AG04450 (cell line): ENCODE results near the gene MED12L. TPM values are rescaled to one million over a fixed set of nuclear protein-coding genes. Genes with fewer than 3 reads are reported as not detected.
A peak's percentile ranks its signal among the peaks of the same experiment; 100 is the strongest.

Experiments used
- CTCF ChIA-PET: fragments of 300-600, 350-600 bp; formaldehyde crosslinking; extraction: SDS; loops from one replicate; lab custom pipeline; 2022; ENCODE audit warnings: antibody characterized with exemption, inconsistent platforms; lab: Charles Lee
- POLR2A ChIA-PET: fragments of 350-600 bp; formaldehyde crosslinking; extraction: SDS; loops from one replicate; lab custom pipeline; 2021; ENCODE audit warnings: antibody characterized with exemption, inconsistent platforms; lab: Yijun Ruan, JAX
- DNase-seq: peaks from one replicate; pipeline ENCODE4 v3.0.0-alpha.2; 2011; ENCODE audit warnings: low read depth, low spot score
- H3K27ac ChIP-seq: one replicate; pipeline ENCODE4 v1.5.1; 2012; ENCODE audit warnings: low read depth, low read length, control low read depth
- H3K27me3 ChIP-seq: one replicate; pipeline ENCODE4 v1.6.0; 2012; ENCODE audit warnings: low read length; ENCODE audit not compliant: control insufficient read depth, insufficient read depth
- H3K4me3 ChIP-seq: 2 replicates; pipeline ENCODE4 v1.5.1; 2011; ENCODE audit warnings: mild to moderate bottlenecking, low read depth, low read length, control low read depth
- H3K9me3 ChIP-seq: 2 replicates; pipeline ENCODE4 v1.5.1; 2012; ENCODE audit warnings: low read length; ENCODE audit not compliant: control insufficient read depth, insufficient read depth
- CTCF ChIP-seq: IDR thresholded peaks from 2 replicates; pipeline ENCODE4 v1.5.1; 2011; ENCODE audit warnings: low read depth, low read length, control low read depth, inconsistent platforms
- polyA plus RNA-seq: library from polyadenylated mRNA; depleted of rRNA; stranded (reverse); fragments of >200 nt; gene quantifications from 2 replicates; pipeline ENCODE4 v1.2.3, GENCODE V29; 2011

Gene MED12L
- polyA plus RNA-seq, 1 experiment, result 0.26 TPM

- H3K9me3 ChIP-seq, result no peaks in the 10 kb centered on the region
- CTCF ChIA-PET, result no interaction called here
- no peak for TF ChIP-seq CTCF
- no peak for DNase-seq
- no peaks in the 10 kb centered on the region for H3K27me3 ChIP-seq
- H3K4me3 ChIP-seq, result no peak overlapping the region
- POLR2A ChIA-PET, result no interaction called here
- H3K27ac ChIP-seq, result no peak overlapping the region
Observed at GRCh38 chr3:151276687-151277042, 191.2 kb downstream of the MED12L start.

- no peak within 1 kb of the TSS for H3K4me3 ChIP-seq
- ChIA-PET CTCF (interaction anchor here (0.6 to 6.3 kb wide), 5 partner anchors 51 to 490 kb away, joined by 3 to 182 read pairs (median 3); no protein-coding TSS in a partner anchor), POLR2A (no interaction called here)
- no peak for DNase-seq
- H3K27ac ChIP-seq, result no peak within 1 kb of the TSS
- H3K27me3 ChIP-seq, result no peaks in the 10 kb centered on the region
- H3K9me3 ChIP-seq, result no peaks in the 10 kb centered on the region
- TF ChIP-seq CTCF, result no peak
Observed at GRCh38 chr3:151278230-151278629, 192.8 kb downstream of the MED12L start, which contains the start of gene P2RY14. P2RY14 (minus strand) TSS chr3:151278542; CDS start chr3:151214316, 64,226 bp downstream.

DNA sequence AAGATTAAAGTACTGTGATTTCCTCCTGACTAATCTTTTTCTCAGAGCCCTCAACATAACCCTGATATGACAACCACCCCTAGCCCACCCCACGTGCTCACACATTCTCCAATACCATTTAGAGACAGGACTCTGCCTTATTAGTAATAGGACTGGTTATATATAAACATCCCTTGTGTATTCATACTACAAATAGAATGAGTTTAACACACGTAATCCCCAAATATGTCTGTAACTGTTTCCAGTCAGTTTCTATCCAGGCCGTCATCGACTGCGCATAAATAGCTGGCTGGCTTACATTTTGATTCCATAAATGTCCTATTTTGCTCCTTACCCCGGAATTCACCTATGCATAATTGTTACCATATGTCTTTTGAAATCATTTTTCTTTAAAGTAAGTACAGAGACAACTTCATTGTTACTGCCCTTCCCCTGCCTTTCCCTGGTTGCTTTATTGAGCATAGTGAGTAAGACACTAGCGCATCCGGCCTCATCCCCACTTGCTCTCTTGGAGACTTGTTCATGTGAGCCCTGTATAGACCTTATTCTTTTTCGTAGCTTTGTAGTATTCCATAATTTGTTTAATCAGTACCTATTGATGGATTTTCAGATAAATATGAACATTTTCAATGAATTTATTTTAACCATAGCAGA lies 196.3 kb downstream of the MED12L start:
- peak; percentile 66 for DNase-seq

DNA sequence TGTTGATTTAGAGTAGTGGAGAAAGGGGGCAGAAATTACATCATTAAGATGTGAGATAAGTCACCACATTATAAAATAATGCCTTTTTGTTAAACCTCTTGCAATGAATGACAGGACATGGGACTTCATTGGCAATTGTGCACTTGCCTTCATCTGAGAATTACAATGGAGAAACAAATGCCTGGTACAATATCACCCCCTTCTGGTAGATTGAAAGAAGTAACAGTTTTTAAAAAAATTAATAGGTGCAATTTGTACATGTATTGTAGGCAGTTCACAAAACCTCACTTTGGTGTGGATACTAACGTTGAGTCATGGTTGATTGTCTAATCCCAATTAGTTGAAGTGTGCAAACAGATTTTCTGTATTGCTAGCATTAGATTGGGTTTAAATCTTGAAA lies 197.5 kb downstream of the MED12L start:
- Histone ChIP-seq H3K4me3 (no peak overlapping the region), H3K27me3 (no peaks in the 10 kb centered on the region), H3K9me3 (no peaks in the 10 kb centered on the region), H3K27ac (no peak overlapping the region)
- no peak for DNase-seq
- peak; percentile 65 for TF ChIP-seq CTCF
- CTCF ChIA-PET, result interaction anchor here (0.6 to 6.3 kb wide), 33 partner anchors 9 to 554 kb away, joined by 3 to 182 read pairs (median 5); no protein-coding TSS in a partner anchor
- POLR2A ChIA-PET, result no interaction called here

More for the DNA sequence above, 196.3 kb downstream of the MED12L start:
- Histone ChIP-seq H3K27me3 (no peaks in the 10 kb centered on the region), H3K9me3 (no peaks in the 10 kb centered on the region), H3K27ac (peak overlapping the region; percentile 84), H3K4me3 (no peak overlapping the region)
- TF ChIP-seq CTCF, result no peak
- CTCF ChIA-PET, result interaction anchor here (0.6 to 6.3 kb wide), 30 partner anchors 10 to 555 kb away, joined by 3 to 182 read pairs (median 5); no protein-coding TSS in a partner anchor
- POLR2A ChIA-PET, result no interaction called here

DNA sequence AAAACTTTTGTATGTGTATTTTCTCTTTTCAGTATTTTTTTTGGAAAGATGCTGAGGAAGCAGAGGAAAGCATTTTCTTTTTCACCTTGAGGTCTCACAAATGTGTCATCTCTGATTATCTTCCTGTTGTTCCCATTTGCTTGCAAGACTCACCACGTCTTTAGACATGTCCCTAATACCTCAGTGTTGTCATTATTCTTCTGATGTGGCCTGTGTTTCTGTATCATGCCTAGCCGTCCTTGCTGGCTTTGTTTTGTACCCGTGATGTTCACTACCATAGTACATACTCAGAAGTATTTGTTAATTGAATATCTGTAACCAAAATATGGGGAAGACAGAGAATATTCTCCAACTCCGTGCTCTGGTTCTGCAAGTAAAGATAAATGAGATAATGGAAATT lies 197.9 kb downstream of the MED12L start:
- no peak overlapping the region for H3K27ac ChIP-seq
- no peak for DNase-seq
- no peaks in the 10 kb centered on the region for H3K9me3 ChIP-seq
- TF ChIP-seq CTCF, result no peak
- no peaks in the 10 kb centered on the region for H3K27me3 ChIP-seq
- POLR2A ChIA-PET, result no interaction called here
- no peak overlapping the region for H3K4me3 ChIP-seq
- CTCF ChIA-PET, result interaction anchor here (0.6 to 6.3 kb wide), 9 partner anchors 17 to 555 kb away, joined by 3 to 182 read pairs (median 9); no protein-coding TSS in a partner anchor
